Melanocyte of skin (primary cell): ENCODE results near the gene YIPF6. TPM values are rescaled to one million over a fixed set of nuclear protein-coding genes. Genes with fewer than 3 reads are reported as not detected.

ENCODE experiments used
- small RNA-seq, 2 donors: library from RNA; depleted of rRNA; stranded (forward); fragments of <200 nt; gene quantifications; one replicate each; pipeline ENCODE3, GENCODE V24; 2012
- total RNA-seq, 2 donors: library from RNA; depleted of rRNA; stranded (reverse); fragments of >200 nt; gene quantifications; 2 replicates each; pipeline ENCODE4 v1.2.3, GENCODE V29; 2012

The YIPF6 gene
- 10 to 100 TPM; 25.8 to 33.0 TPM for total RNA-seq

GRCh38 chrX:68498508-68499379, at the start of gene YIPF6:
Gene YIPF6 (plus strand): TSS chrX:68499051. CDS start chrX:68499067, 16 bp downstream.

Small RNAs within 50 kb of the gene (small RNA-seq; reads per million reads assigned to genes)
- gene RNU6-245P: 0.12 to 0.30 reads per million in 2 donors

Other genes with a start within 250 kb of the YIPF6 start
- gene OPHN1, start 65.6 kb upstream of the YIPF6 start, total RNA-seq: 10 to 100 TPM; 20.6 to 23.3 TPM
- gene STARD8, start 148.6 kb downstream of the YIPF6 start, total RNA-seq: 10 to 100 TPM; 10.3 to 15.0 TPM